HCT116 (cell line): ENCODE data around the gene DCDC2.

Source experiments
- CTCF ChIP-seq, 3 experiments: fragments of 200-600 bp in 1 of 3; sonication (generic) in 1 of 3; IDR thresholded peaks in 2 of 3; conservative IDR thresholded peaks in 1 of 3; 2 replicates each; pipeline ENCODE4 v1.5.1; 2012 to 2017; ENCODE audit warnings: low read depth in 2 of 3, low read length in 2 of 3, antibody characterized with exemption in 1 of 3, borderline replicate concordance in 1 of 3, control low read depth in 1 of 3, mild to moderate bottlenecking in 1 of 3, mixed read lengths in 1 of 3, mixed run types in 1 of 3, moderate library complexity in 1 of 3; ENCODE audit not compliant: insufficient read depth in 1 of 3
- EZH2 ChIP-seq: fragments of 200-600 bp; sonication (generic); IDR thresholded peaks from 2 replicates; pipeline ENCODE4 v1.6.1; 2017; ENCODE audit warnings: antibody characterized with exemption, mixed run types
- EZH2phosphoT487 ChIP-seq: fragments of 200-600 bp; IDR thresholded peaks from 2 replicates; pipeline ENCODE4 v1.6.1; 2018; ENCODE audit warnings: antibody characterized with exemption, borderline replicate concordance
- POLR2A ChIP-seq: IDR thresholded peaks from 2 replicates; pipeline ENCODE4 v1.7.0; 2011; ENCODE audit warnings: borderline replicate concordance; ENCODE audit not compliant: insufficient read depth, insufficient read length; ENCODE audit errors: extremely low read depth
- SIN3A ChIP-seq: IDR thresholded peaks from 2 replicates; pipeline ENCODE4 v1.6.1; 2012; ENCODE audit warnings: low read depth
- TCF7L2 ChIP-seq: IDR thresholded peaks from 2 replicates; pipeline ENCODE4 v1.7.0; 2011; ENCODE audit warnings: borderline replicate concordance, inconsistent platforms; ENCODE audit not compliant: insufficient read depth, insufficient read length; ENCODE audit errors: extremely low read depth

GRCh38 chr6:24330137-24330732 lies 27.6 kb downstream of the DCDC2 start:
- TF ChIP-seq SIN3A = no peak
- TF ChIP-seq CTCF (IDR thresholded peaks at IDR 0.05 in 2 of 3, conservative IDR thresholded peaks at IDR 0.05 in 1 of 3; ENCODE audit: borderline replicate concordance in 1 of 3, insufficient read depth in 1 of 3, low read depth in 2 of 3, low read length in 2 of 3) = no peak
- TF ChIP-seq TCF7L2 = no peak
- no peak for TF ChIP-seq POLR2A
- no peak for TF ChIP-seq EZH2phosphoT487
- no peak for TF ChIP-seq EZH2
